ENCODE measurements around the gene TSPAN1.
A peak's percentile ranks its signal among the peaks of the same experiment; 100 is the strongest.

Gene TSPAN1

GRCh38 chr1:46196609-46197008, 21.7 kb downstream of the TSPAN1 start:
- no peak for TF ChIP-seq JUND (IDR thresholded peaks at IDR 0.05; ENCODE audit: low read depth)
- DNase-seq (ENCODE audit: low read depth in 1 of 2, low spot score in 1 of 2), result no peak
- in situ Hi-C loops (cut with HindIII; ENCODE audit: low pct_unique_long_range_greater_than_20kb, low sequenced_read_pairs), result no loop called here

GRCh38 chr1:46197560-46197963, 22.7 kb downstream of the TSPAN1 start:
- DNase-seq (ENCODE audit: low read depth in 1 of 2, low spot score in 1 of 2), result peak in 1 of 2 experiments; percentile 35
- in situ Hi-C loops (cut with HindIII; ENCODE audit: low pct_unique_long_range_greater_than_20kb, low sequenced_read_pairs), result no loop called here
- TF ChIP-seq JUND (IDR thresholded peaks at IDR 0.05; ENCODE audit: low read depth), result no peak

GRCh38 chr1:46197964-46198811, 23.3 kb downstream of the TSPAN1 start, which contains the start of gene POMGNT1:
Gene POMGNT1 (minus strand): TSS chr1:46198434. CDS start chr1:46197821, 613 bp downstream.
- no peak for TF ChIP-seq JUND (IDR thresholded peaks at IDR 0.05; ENCODE audit: low read depth)
- peak; percentile 65 to 74 for DNase-seq (ENCODE audit: low read depth in 1 of 2, low spot score in 1 of 2)
- in situ Hi-C loops (cut with HindIII; ENCODE audit: low pct_unique_long_range_greater_than_20kb, low sequenced_read_pairs), result no loop called here

- no peak for DNase-seq (ENCODE audit: low read depth in 1 of 2, low spot score in 1 of 2)
- in situ Hi-C loops (cut with HindIII; ENCODE audit: low pct_unique_long_range_greater_than_20kb, low sequenced_read_pairs), result no loop called here
Measured at GRCh38 chr1:46199233-46199749, 24.4 kb downstream of the TSPAN1 start.

GRCh38 chr1:46203738-46204405, 29.0 kb downstream of the TSPAN1 start:
- in situ Hi-C loops (cut with HindIII; ENCODE audit: low pct_unique_long_range_greater_than_20kb, low sequenced_read_pairs), result no loop called here

More at GRCh38 chr1:46199233-46199749, 24.4 kb downstream of the TSPAN1 start:
- TF ChIP-seq JUND (IDR thresholded peaks at IDR 0.05; ENCODE audit: low read depth), result no peak

GRCh38 chr1:46204406-46204742, 29.5 kb downstream of the TSPAN1 start:
- no peak for DNase-seq (ENCODE audit: low read depth in 1 of 2, low spot score in 1 of 2)
- TF ChIP-seq JUND (IDR thresholded peaks at IDR 0.05; ENCODE audit: low read depth), result no peak
- in situ Hi-C loops (cut with HindIII; ENCODE audit: low pct_unique_long_range_greater_than_20kb, low sequenced_read_pairs), result no loop called here

More at GRCh38 chr1:46203738-46204405, 29.0 kb downstream of the TSPAN1 start:
- TF ChIP-seq JUND (IDR thresholded peaks at IDR 0.05; ENCODE audit: low read depth), result no peak
- no peak for DNase-seq (ENCODE audit: low read depth in 1 of 2, low spot score in 1 of 2)

GRCh38 chr1:46205141-46205540, 30.3 kb downstream of the TSPAN1 start:
- TF ChIP-seq JUND (IDR thresholded peaks at IDR 0.05; ENCODE audit: low read depth), result no peak
- in situ Hi-C loops (cut with HindIII; ENCODE audit: low pct_unique_long_range_greater_than_20kb, low sequenced_read_pairs), result no loop called here

GRCh38 chr1:46205791-46206190, 30.9 kb downstream of the TSPAN1 start:
- no peak for DNase-seq (ENCODE audit: low read depth in 1 of 2, low spot score in 1 of 2)
- TF ChIP-seq JUND (IDR thresholded peaks at IDR 0.05; ENCODE audit: low read depth), result no peak
- in situ Hi-C loops (cut with HindIII; ENCODE audit: low pct_unique_long_range_greater_than_20kb, low sequenced_read_pairs), result no loop called here

More at GRCh38 chr1:46205141-46205540, 30.3 kb downstream of the TSPAN1 start:
- DNase-seq (ENCODE audit: low read depth in 1 of 2, low spot score in 1 of 2), result no peak

GRCh38 chr1:46206399-46206798, 31.5 kb downstream of the TSPAN1 start:
- DNase-seq (ENCODE audit: low read depth in 1 of 2, low spot score in 1 of 2), result no peak
- TF ChIP-seq JUND (IDR thresholded peaks at IDR 0.05; ENCODE audit: low read depth), result no peak
- in situ Hi-C loops (cut with HindIII; ENCODE audit: low pct_unique_long_range_greater_than_20kb, low sequenced_read_pairs), result no loop called here

- in situ Hi-C loops (cut with HindIII; ENCODE audit: low pct_unique_long_range_greater_than_20kb, low sequenced_read_pairs), result no loop called here
- no peak for DNase-seq (ENCODE audit: low read depth in 1 of 2, low spot score in 1 of 2)
- no peak for TF ChIP-seq JUND (IDR thresholded peaks at IDR 0.05; ENCODE audit: low read depth)
Measured at GRCh38 chr1:46210561-46210960, 35.7 kb downstream of the TSPAN1 start.

GRCh38 chr1:46211051-46211450, 36.2 kb downstream of the TSPAN1 start:
- TF ChIP-seq JUND (IDR thresholded peaks at IDR 0.05; ENCODE audit: low read depth), result no peak
- DNase-seq (ENCODE audit: low read depth in 1 of 2, low spot score in 1 of 2), result no peak

GRCh38 chr1:46215504-46215903, 40.6 kb downstream of the TSPAN1 start:
- in situ Hi-C loops (cut with HindIII; ENCODE audit: low pct_unique_long_range_greater_than_20kb, low sequenced_read_pairs), result no loop called here
- TF ChIP-seq JUND (IDR thresholded peaks at IDR 0.05; ENCODE audit: low read depth), result no peak
- no peak for DNase-seq (ENCODE audit: low read depth in 1 of 2, low spot score in 1 of 2)

More at GRCh38 chr1:46211051-46211450, 36.2 kb downstream of the TSPAN1 start:
- in situ Hi-C loops (cut with HindIII; ENCODE audit: low pct_unique_long_range_greater_than_20kb, low sequenced_read_pairs), result no loop called here

GRCh38 chr1:46218443-46218842, 43.6 kb downstream of the TSPAN1 start:
- in situ Hi-C loops (cut with HindIII; ENCODE audit: low pct_unique_long_range_greater_than_20kb, low sequenced_read_pairs), result no loop called here
- DNase-seq (ENCODE audit: low read depth in 1 of 2, low spot score in 1 of 2), result no peak
- no peak for TF ChIP-seq JUND (IDR thresholded peaks at IDR 0.05; ENCODE audit: low read depth)
